SK-N-SH (cell line): ENCODE measurements around the gene MIOS. TPM values are rescaled to one million over a fixed set of nuclear protein-coding genes. Genes with fewer than 3 reads are reported as not detected.

ENCODE experiments used
- CTCF ChIA-PET: fragments of 300-600, 350-600 bp; formaldehyde crosslinking; extraction: SDS; loops from one replicate; lab custom pipeline; 2021; lab: Yijun Ruan, JAX
- POLR2A ChIA-PET: fragments of 350-600 bp; sonication (Branson Sonifier 250); formaldehyde crosslinking; extraction: SDS; loops from one replicate; lab custom pipeline; 2020; ENCODE audit warnings: antibody characterized with exemption, inconsistent platforms; lab: Yijun Ruan, JAX
- DNase-seq: peaks from one replicate; pipeline ENCODE4 v3.0.0; 2012
- H2AFZ ChIP-seq: fragments of 200-600 bp; sonication (generic); 2 replicates; pipeline ENCODE4 v1.8.1; 2016; ENCODE audit warnings: antibody characterized with exemption, mild to moderate bottlenecking, low read depth
- H3F3A ChIP-seq: fragments of 200-600 bp; sonication (generic); replicated peaks from 2 replicates; pipeline ENCODE3; 2016; ENCODE audit warnings: antibody characterized with exemption, mild to moderate bottlenecking; ENCODE audit not compliant: insufficient read depth
- H3K27ac ChIP-seq, 2 experiments: fragments of 200-500 bp in 1 of 2; fragments of 200-600 bp in 1 of 2; sonication (Bioruptor generic) in 1 of 2; sonication (generic), shearing (Covaris generic) in 1 of 2; 2 replicates each; pipeline versions ENCODE4 v1.5.1 to v1.6.1; 2014 to 2016; ENCODE audit warnings: low read depth in 2 of 2, inconsistent platforms in 1 of 2, low read length in 1 of 2, mild to moderate bottlenecking in 1 of 2, mixed read lengths in 1 of 2
- H3K27me3 ChIP-seq: fragments of 200-600 bp; sonication (generic), shearing (Covaris generic); 2 replicates; pipeline ENCODE4 v1.6.1; 2016; ENCODE audit warnings: mixed run types; ENCODE audit not compliant: insufficient read depth
- H3K36me3 ChIP-seq, 2 experiments: fragments of 200-500 bp in 1 of 2; fragments of 200-600 bp in 1 of 2; sonication (Bioruptor generic) in 1 of 2; sonication (generic) in 1 of 2; replicated peaks in 1 of 2; 2 replicates each; pipeline versions ENCODE3 to v1.5.1; 2014 to 2016; ENCODE audit warnings: low read length in 1 of 2, mild to moderate bottlenecking in 1 of 2; ENCODE audit not compliant: insufficient read depth in 2 of 2, control insufficient read depth in 1 of 2
- H3K4me1 ChIP-seq, 2 experiments: fragments of 200-500 bp in 1 of 2; fragments of 200-600 bp in 1 of 2; sonication (Bioruptor generic) in 1 of 2; sonication (generic), shearing (Covaris generic) in 1 of 2; 2 replicates each; pipeline versions ENCODE4 v1.5.1 to v1.6.1; 2014 to 2016; ENCODE audit warnings: low read depth in 1 of 2, low read length in 1 of 2, mixed run types in 1 of 2; ENCODE audit not compliant: insufficient read depth in 2 of 2, control insufficient read depth in 1 of 2
- H3K4me2 ChIP-seq: fragments of 200-600 bp; sonication (generic), shearing (Covaris generic); 2 replicates; pipeline ENCODE4 v1.6.1; 2017; ENCODE audit warnings: mixed run types
- H3K4me3 ChIP-seq, 2 experiments: fragments of 200-500 bp in 1 of 2; fragments of 200-600 bp in 1 of 2; sonication (Bioruptor generic) in 1 of 2; sonication (generic), shearing (Covaris generic) in 1 of 2; 2 replicates each; pipeline versions ENCODE4 v1.5.1 to v1.8.1; 2014 to 2016; ENCODE audit warnings: low read depth in 2 of 2, inconsistent platforms in 1 of 2, low read length in 1 of 2, mild to moderate bottlenecking in 1 of 2, mixed read lengths in 1 of 2, moderate library complexity in 1 of 2
- H3K79me2 ChIP-seq: fragments of 200-600 bp; sonication (generic); 2 replicates; pipeline ENCODE4 v1.8.1; 2017; ENCODE audit warnings: mild to moderate bottlenecking; ENCODE audit not compliant: insufficient read depth
- H3K9ac ChIP-seq: fragments of 200-600 bp; sonication (generic); 2 replicates; pipeline ENCODE4 v1.6.1; 2017; ENCODE audit warnings: mixed run types
- H3K9me2 ChIP-seq: fragments of 200-600 bp; sonication (generic); 2 replicates; pipeline ENCODE4 v1.6.1; 2017; ENCODE audit warnings: mixed run types
- H3K9me3 ChIP-seq: fragments of 200-600 bp; sonication (generic); 2 replicates; pipeline ENCODE4 v1.6.1; 2017; ENCODE audit warnings: mixed run types, mild to moderate bottlenecking, moderate library complexity
- H4K20me1 ChIP-seq: fragments of 200-600 bp; sonication (generic); 2 replicates; pipeline ENCODE4 v1.6.1; 2017; ENCODE audit warnings: mild to moderate bottlenecking, mixed run types; ENCODE audit not compliant: insufficient read depth
- FOSL2 ChIP-seq: IDR thresholded peaks from 2 replicates; pipeline ENCODE4 v1.4.0; 2012; ENCODE audit warnings: low read depth, mild to moderate bottlenecking, moderate library complexity, borderline replicate concordance
- GATA2 ChIP-seq: sonication (generic); formaldehyde crosslinking; IDR thresholded peaks from 2 replicates; pipeline ENCODE4 v1.5.0; 2020; ENCODE audit warnings: mild to moderate bottlenecking, missing genetic modification reagents
- MEF2A ChIP-seq: IDR thresholded peaks from 2 replicates; pipeline ENCODE4 v1.4.0; 2012; ENCODE audit warnings: low read depth, borderline replicate concordance
- SMC3 ChIP-seq: IDR thresholded peaks from 2 replicates; pipeline ENCODE4 v1.6.1; 2012; ENCODE audit warnings: low read depth, low read length, improper control_type of control experiment
- YY1 ChIP-seq: IDR thresholded peaks from 2 replicates; pipeline ENCODE4 v1.4.0; 2012; ENCODE audit warnings: low read depth, mild to moderate bottlenecking
- WGBS: methylation state at CpG from one replicate; pipeline ENCODE4 v1.1.6; 2017; ENCODE audit warnings: low lambda C conversion rate; 5-methylcytosine and 5-hydroxymethylcytosine counted together
- polyA plus RNA-seq, 3 experiments: library from polyadenylated mRNA; depleted of rRNA; stranded (reverse); fragments of >200 nt; gene quantifications; 2 replicates each; pipeline ENCODE4 v1.2.3, GENCODE V29; 2012
- TF ChIP-seq, protein P1 (sequence below): IDR thresholded peaks from 2 replicates; pipeline ENCODE4; 2012

MIOS gene
- polyA plus RNA-seq, 1 of the 3 experiments (the other 2 are of a cell fraction): 16.4 TPM

DNA sequence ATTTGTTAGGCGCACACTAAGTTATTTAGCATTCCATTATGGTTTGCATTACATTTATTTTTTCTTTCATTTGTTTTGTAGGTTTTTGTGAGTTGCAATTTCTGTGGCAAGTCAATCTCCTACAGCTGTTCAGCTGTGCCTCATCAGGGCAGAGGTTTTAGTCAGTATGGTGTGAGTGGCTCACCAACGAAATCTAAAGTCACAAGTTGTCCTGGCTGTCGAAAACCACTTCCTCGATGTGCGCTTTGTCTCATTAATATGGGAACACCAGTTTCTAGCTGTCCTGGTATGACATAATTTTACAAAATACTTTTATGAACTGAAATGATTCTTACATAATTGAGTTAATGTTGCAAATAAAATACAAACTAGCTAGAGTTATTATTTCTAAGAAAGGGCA, 29.5 kb downstream of the MIOS start:
- POLR2A ChIA-PET: interaction anchor here (1.2 kb wide), 1 partner anchor 695 kb away, joined by 3 read pairs; no protein-coding TSS in a partner anchor
- no peak for DNase-seq
- Histone ChIP-seq H2AFZ (no peak overlapping the region), H3K4me2 (no peak overlapping the region), H3K79me2 (no peaks in the 10 kb centered on the region), H3K4me3 (no peak overlapping the region), H3K27ac (peak overlapping the region in 1 of 2 experiments; percentile 54; a peak in 2 of 4 replicates), H3K9me2 (no peaks in the 10 kb centered on the region), H3K9me3 (no peaks in the 10 kb centered on the region), H3K4me1 (no peaks in the 10 kb centered on the region), H3K27me3 (no peaks in the 10 kb centered on the region), H3K9ac (no peak overlapping the region), H3F3A (no peaks in the 10 kb centered on the region), H3K36me3 (peaks cover 49 to 51% of the 10 kb centered on the region in 2 experiments), H4K20me1 (no peaks in the 10 kb centered on the region)
- CTCF ChIA-PET: interaction anchor here (0.6 to 3.8 kb wide), 28 partner anchors 11 to 731 kb away, joined by 3 to 43 read pairs (median 4); partner anchors contain the start of gene UMAD1
- TF ChIP-seq MEF2A: no peak
- TF ChIP-seq YY1: no peak
- no peak for TF ChIP-seq FOSL2
- 95% methylated on average over 5 of the region's 5 CpGs for WGBS

DNA sequence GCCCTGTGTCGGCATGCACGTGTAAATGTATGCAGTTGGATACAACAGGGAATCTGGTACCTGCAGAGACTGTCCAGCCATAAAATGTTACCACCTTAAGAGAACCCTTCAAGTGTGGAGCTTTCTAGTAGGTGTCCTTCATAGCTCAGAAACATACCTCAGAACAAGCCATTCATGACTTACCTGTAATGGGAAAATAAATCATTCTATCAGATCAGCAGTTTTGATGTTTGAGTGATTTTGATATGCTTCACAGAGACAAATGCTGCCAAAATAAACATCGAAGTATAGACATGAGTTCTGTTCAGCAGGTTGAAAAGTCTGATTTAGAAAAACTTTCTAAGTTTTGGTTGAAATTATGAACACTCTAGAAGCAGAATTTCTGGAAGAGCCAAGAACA, 40.3 kb downstream of the MIOS start:
- 64% methylated on average over 3 of the region's 3 CpGs for WGBS
- no peak overlapping the region for H3K4me3 ChIP-seq
- CTCF ChIA-PET: interaction anchor here (0.9 to 1.6 kb wide), 6 partner anchors 8 to 610 kb away, joined by 3 to 4 read pairs (median 3); no protein-coding TSS in a partner anchor

DNA sequence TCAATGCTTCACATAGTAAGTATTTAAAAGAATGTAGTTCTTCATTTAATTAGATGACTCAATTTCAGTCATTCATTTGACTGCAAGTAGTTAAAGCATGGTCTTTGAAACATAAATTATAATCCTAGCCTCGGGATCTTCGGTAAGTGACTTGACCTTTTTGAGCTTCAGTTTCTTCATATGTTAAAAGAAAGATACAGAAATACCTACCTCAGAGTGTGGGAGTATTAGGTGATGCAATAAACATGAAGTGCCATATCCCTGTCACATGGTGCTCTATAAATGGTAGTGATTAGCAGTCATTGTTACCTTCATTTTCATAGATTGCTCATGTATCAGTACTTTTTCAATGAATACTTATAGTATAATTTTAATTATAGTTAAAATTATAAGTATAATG, 42.6 kb downstream of the MIOS start:
- Histone ChIP-seq H3K27ac (peak overlapping the region in 1 of 2 experiments; percentile 94; a peak in 2 of 4 replicates), H3K9me3 (no peaks in the 10 kb centered on the region), H3K9ac (no peak overlapping the region), H3K79me2 (no peaks in the 10 kb centered on the region), H2AFZ (no peak overlapping the region), H3F3A (peaks cover 7% of the 10 kb centered on the region), H3K4me2 (no peak overlapping the region), H4K20me1 (no peaks in the 10 kb centered on the region), H3K9me2 (no peaks in the 10 kb centered on the region), H3K4me1 (peaks cover 0 to 41% of the 10 kb centered on the region in 2 experiments; a peak in 2 of 4 replicates), H3K36me3 (peaks cover 38 to 57% of the 10 kb centered on the region in 2 experiments), H3K27me3 (no peaks in the 10 kb centered on the region), H3K4me3 (no peak overlapping the region)
- no peak for TF ChIP-seq GATA2 (CRISPR knock-in tag)
- no peak for TF ChIP-seq SMC3
- TF ChIP-seq, protein P1, sequence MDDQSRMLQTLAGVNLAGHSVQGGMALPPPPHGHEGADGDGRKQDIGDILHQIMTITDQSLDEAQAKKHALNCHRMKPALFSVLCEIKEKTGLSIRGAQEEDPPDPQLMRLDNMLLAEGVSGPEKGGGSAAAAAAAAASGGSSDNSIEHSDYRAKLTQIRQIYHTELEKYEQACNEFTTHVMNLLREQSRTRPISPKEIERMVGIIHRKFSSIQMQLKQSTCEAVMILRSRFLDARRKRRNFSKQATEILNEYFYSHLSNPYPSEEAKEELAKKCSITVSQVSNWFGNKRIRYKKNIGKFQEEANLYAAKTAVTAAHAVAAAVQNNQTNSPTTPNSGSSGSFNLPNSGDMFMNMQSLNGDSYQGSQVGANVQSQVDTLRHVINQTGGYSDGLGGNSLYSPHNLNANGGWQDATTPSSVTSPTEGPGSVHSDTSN: no peak
- ChIA-PET POLR2A (interaction anchor here (2.2 kb wide), 1 partner anchor 31 kb away, joined by 7 read pairs; the partner anchor contains the start of gene UMAD1), CTCF (interaction anchor here (0.9 to 2.1 kb wide), 5 partner anchors 11 to 687 kb away, joined by 3 to 12 read pairs (median 5); partner anchors contain the start of gene UMAD1)
- WGBS: 82% methylated on average over 2 of the region's 2 CpGs
- DNase-seq: no peak

More for the DNA sequence above, 40.3 kb downstream of the MIOS start:
- Histone ChIP-seq H2AFZ (no peak overlapping the region), H4K20me1 (no peaks in the 10 kb centered on the region), H3F3A (peaks cover 9% of the 10 kb centered on the region), H3K4me2 (no peak overlapping the region)
- no peak for TF ChIP-seq YY1
- no peak for TF ChIP-seq GATA2 (CRISPR knock-in tag)
- TF ChIP-seq, all 33 proteins: peak for 0
- no peaks in the 10 kb centered on the region for H3K27me3 ChIP-seq
- POLR2A ChIA-PET: no interaction called here
- H3K4me1 ChIP-seq: peaks cover 0 to 22% of the 10 kb centered on the region in 2 experiments; a peak in 2 of 4 replicates
- no peaks in the 10 kb centered on the region for H3K79me2 ChIP-seq
- peak overlapping the region in 1 of 2 experiments; percentile 35; a peak in 1 of 4 replicates for H3K27ac ChIP-seq
- H3K9me2 ChIP-seq: no peaks in the 10 kb centered on the region
- H3K9ac ChIP-seq: no peak overlapping the region
- H3K9me3 ChIP-seq: no peaks in the 10 kb centered on the region
- DNase-seq: no peak
- H3K36me3 ChIP-seq: peaks cover 38 to 57% of the 10 kb centered on the region in 2 experiments
